Liver (tissue), 9 donors: ENCODE measurements around the gene HCN3. TPM values are rescaled to one million over a fixed set of nuclear protein-coding genes. Genes with fewer than 3 reads are reported as not detected.

ENCODE experiments used
- DNase-seq: peaks from one replicate; pipeline ENCODE4 v3.0.0-alpha.2; 2017; ENCODE audit warnings: low spot score
- H3K27ac ChIP-seq, 2 donors: one replicate each; pipeline ENCODE4 v1.7.0; 2013; ENCODE audit warnings: inconsistent platforms in 2 of 2, low read length in 2 of 2, control low read depth in 1 of 2, low read depth in 1 of 2, mild to moderate bottlenecking in 1 of 2
- H3K27me3 ChIP-seq, 4 donors: one replicate each; pipeline versions ENCODE4 v1.6.1 to v1.7.0; 2013; ENCODE audit warnings: low read length in 3 of 4, inconsistent platforms in 1 of 4, mild to moderate bottlenecking in 1 of 4, moderate library complexity in 1 of 4; ENCODE audit not compliant: control insufficient read depth in 4 of 4, insufficient read depth in 4 of 4
- H3K36me3 ChIP-seq, 4 donors: one replicate each; pipeline versions ENCODE4 v1.6.1 to v1.7.0; 2013; ENCODE audit warnings: low read length in 3 of 4, mild to moderate bottlenecking in 3 of 4, low read depth in 1 of 4, moderate library complexity in 1 of 4; ENCODE audit not compliant: control insufficient read depth in 4 of 4, insufficient read depth in 3 of 4
- H3K4me1 ChIP-seq, 4 donors: one replicate each; pipeline versions ENCODE4 v1.6.1 to v1.7.0; 2013; ENCODE audit warnings: low read length in 3 of 4, mild to moderate bottlenecking in 3 of 4, moderate library complexity in 1 of 4; ENCODE audit not compliant: control insufficient read depth in 4 of 4, insufficient read depth in 4 of 4
- H3K4me3 ChIP-seq, 3 donors: one replicate each; pipeline versions ENCODE4 v1.6.1 to v1.7.0; 2013; ENCODE audit warnings: low read length in 3 of 3, control low read depth in 1 of 3, low read depth in 1 of 3, mild to moderate bottlenecking in 1 of 3
- H3K9ac ChIP-seq, 2 donors: one replicate each; pipeline ENCODE4 v1.7.0; 2013; ENCODE audit warnings: low read length in 2 of 2, mild to moderate bottlenecking in 2 of 2, moderate library complexity in 2 of 2, control low read depth in 1 of 2, low read depth in 1 of 2
- H3K9me3 ChIP-seq, 4 donors: one replicate each; pipeline versions ENCODE4 v1.6.1 to v1.7.0; 2013; ENCODE audit warnings: low read length in 3 of 4; ENCODE audit not compliant: control insufficient read depth in 4 of 4
- EGR1 ChIP-seq, 2 donors: IDR thresholded peaks; 2 replicates each; pipeline ENCODE4 v1.6.1; 2016 to 2018; ENCODE audit warnings: antibody characterized with exemption in 2 of 2, low read depth in 2 of 2
- FOXA1 ChIP-seq: IDR thresholded peaks from 2 replicates; pipeline ENCODE4 v1.6.1; 2016; ENCODE audit warnings: antibody characterized with exemption
- GABPA ChIP-seq, 2 donors: IDR thresholded peaks in 1 of 2; conservative IDR thresholded peaks in 1 of 2; 2 replicates each; pipeline ENCODE4 v1.6.1; 2016; ENCODE audit warnings: antibody characterized with exemption in 2 of 2, mild to moderate bottlenecking in 1 of 2, moderate library complexity in 1 of 2
- HNF4A ChIP-seq, 2 donors: conservative IDR thresholded peaks; 2 replicates each; pipeline ENCODE4 v1.6.1; 2016; ENCODE audit warnings: antibody characterized with exemption in 2 of 2, mild to moderate bottlenecking in 2 of 2
- HNF4G ChIP-seq: IDR thresholded peaks from 2 replicates; pipeline ENCODE4 v1.6.1; 2016; ENCODE audit warnings: antibody characterized with exemption
- NR2F2 ChIP-seq: IDR thresholded peaks from 2 replicates; pipeline ENCODE4 v1.6.1; 2016; ENCODE audit warnings: antibody characterized with exemption
- RAD21 ChIP-seq, 2 donors: IDR thresholded peaks; 2 replicates each; pipeline ENCODE4 v1.6.1; 2016; ENCODE audit warnings: antibody characterized with exemption in 2 of 2, mild to moderate bottlenecking in 2 of 2
- REST ChIP-seq: IDR thresholded peaks from 2 replicates; pipeline ENCODE4 v1.6.1; 2016; ENCODE audit warnings: antibody characterized with exemption, mild to moderate bottlenecking
- RXRA ChIP-seq, 2 donors: IDR thresholded peaks; 2 replicates each; pipeline ENCODE4 v1.6.1; 2017 to 2018; ENCODE audit warnings: antibody characterized with exemption in 2 of 2, mild to moderate bottlenecking in 1 of 2
- SP1 ChIP-seq: IDR thresholded peaks from 2 replicates; pipeline ENCODE4 v1.6.1; 2018; ENCODE audit warnings: antibody characterized with exemption, mild to moderate bottlenecking
- TAF1 ChIP-seq: conservative IDR thresholded peaks from 2 replicates; pipeline ENCODE4 v1.6.1; 2016; ENCODE audit warnings: antibody characterized with exemption, mild to moderate bottlenecking
- YY1 ChIP-seq: IDR thresholded peaks from 2 replicates; pipeline ENCODE4 v1.6.1; 2016; ENCODE audit warnings: antibody characterized with exemption, mild to moderate bottlenecking
- WGBS: extraction: QIAGEN DNeasy Blood & Tissue Kit; methylation state at CpG from one replicate; pipeline ENCODE4 v1.1.7; 2013; 5-methylcytosine and 5-hydroxymethylcytosine counted together
- polyA plus RNA-seq, 2 donors: library from polyadenylated mRNA; stranded (reverse) in 1 of 2; unstranded in 1 of 2; fragments of 200-250 nt in 1 of 2; fragments of >200 nt in 1 of 2; fragmentation: Nextera tagmentation in 1 of 2; extraction: Ambion mirVana in 1 of 2; gene quantifications; one replicate each; pipeline versions ENCODE4 v1.2.1 to v1.2.3, GENCODE V29; 2013 to 2015
- total RNA-seq, 2 donors: library from RNA; depleted of rRNA; stranded (reverse); fragments of >200 nt; gene quantifications; one replicate each; pipeline ENCODE4 v1.2.3, GENCODE V29; 2014
- TF ChIP-seq, protein P1 (sequence below): fragments of 150-350 bp; IDR thresholded peaks from 2 replicates; pipeline ENCODE4 v1.5.1; 2017; ENCODE audit warnings: improper control_type of control experiment, low read depth, low read length; ENCODE audit not compliant: missing input control
- TF ChIP-seq, protein P2 (sequence below): IDR thresholded peaks from 2 replicates; pipeline ENCODE4 v1.6.1; 2016; ENCODE audit warnings: antibody characterized with exemption
- TF ChIP-seq, protein P3 (sequence below): IDR thresholded peaks from 2 replicates; pipeline ENCODE4 v1.6.1; 2016; ENCODE audit warnings: antibody characterized with exemption
- donor health status: healthy.
- donor health status: healthy.
- donor health status: healthy.
- donor health status: healthy.
- donor health status: healthy.

Gene HCN3
- total and polyA plus RNA-seq, 4 donors = 0.33 to 1.5 (median 0.93) TPM

DNA sequence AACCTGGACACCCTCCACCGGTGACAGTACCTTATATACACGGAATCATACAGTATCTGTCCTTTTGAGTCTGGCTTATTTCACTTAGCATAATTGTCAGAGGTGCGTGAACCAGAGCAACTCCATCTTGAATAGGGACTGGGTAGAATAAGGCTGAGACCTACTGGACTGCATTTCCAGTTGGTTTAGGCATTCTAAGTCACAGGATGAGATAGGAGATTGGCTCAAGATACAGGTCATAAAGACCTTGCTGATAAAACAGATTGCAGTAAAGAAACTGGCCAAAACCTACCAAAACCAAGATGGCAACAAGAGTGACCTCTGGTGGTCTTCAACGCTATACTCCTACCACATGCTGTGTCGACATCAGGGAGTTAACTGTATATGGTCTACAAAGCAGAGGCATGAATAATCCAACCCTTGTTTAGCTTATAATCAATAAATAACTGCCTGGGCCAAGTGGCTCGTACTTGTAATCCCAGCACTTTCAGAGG, 30.0 kb downstream of the HCN3 start:
- no peak for DNase-seq
- H3K9me3 ChIP-seq = no peaks in the 10 kb centered on the region
- H3K27me3 ChIP-seq = no peaks in the 10 kb centered on the region
- no peak overlapping the region for H3K4me3 ChIP-seq
- 57% methylated on average over 6 of the region's 6 CpGs for WGBS
- TF ChIP-seq REST (no peak), YY1 (no peak), HNF4A (conservative IDR thresholded peaks at IDR 0.05) (no peak), HNF4G (no peak), RAD21 (IDR thresholded peaks at IDR 0.05) (peak; percentile 63 to 67)
- TF ChIP-seq, protein P1, sequence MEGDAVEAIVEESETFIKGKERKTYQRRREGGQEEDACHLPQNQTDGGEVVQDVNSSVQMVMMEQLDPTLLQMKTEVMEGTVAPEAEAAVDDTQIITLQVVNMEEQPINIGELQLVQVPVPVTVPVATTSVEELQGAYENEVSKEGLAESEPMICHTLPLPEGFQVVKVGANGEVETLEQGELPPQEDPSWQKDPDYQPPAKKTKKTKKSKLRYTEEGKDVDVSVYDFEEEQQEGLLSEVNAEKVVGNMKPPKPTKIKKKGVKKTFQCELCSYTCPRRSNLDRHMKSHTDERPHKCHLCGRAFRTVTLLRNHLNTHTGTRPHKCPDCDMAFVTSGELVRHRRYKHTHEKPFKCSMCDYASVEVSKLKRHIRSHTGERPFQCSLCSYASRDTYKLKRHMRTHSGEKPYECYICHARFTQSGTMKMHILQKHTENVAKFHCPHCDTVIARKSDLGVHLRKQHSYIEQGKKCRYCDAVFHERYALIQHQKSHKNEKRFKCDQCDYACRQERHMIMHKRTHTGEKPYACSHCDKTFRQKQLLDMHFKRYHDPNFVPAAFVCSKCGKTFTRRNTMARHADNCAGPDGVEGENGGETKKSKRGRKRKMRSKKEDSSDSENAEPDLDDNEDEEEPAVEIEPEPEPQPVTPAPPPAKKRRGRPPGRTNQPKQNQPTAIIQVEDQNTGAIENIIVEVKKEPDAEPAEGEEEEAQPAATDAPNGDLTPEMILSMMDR = peak; percentile 40
- peaks cover 7 to 47% (median 30%) of the 10 kb centered on the region in 4 donors for H3K4me1 ChIP-seq
- H3K9ac ChIP-seq = no peak overlapping the region
- peak overlapping the region; percentile 86 to 89 for H3K27ac ChIP-seq
- peaks cover 0 to 5% (median 4%) of the 10 kb centered on the region in 4 donors for H3K36me3 ChIP-seq

DNA sequence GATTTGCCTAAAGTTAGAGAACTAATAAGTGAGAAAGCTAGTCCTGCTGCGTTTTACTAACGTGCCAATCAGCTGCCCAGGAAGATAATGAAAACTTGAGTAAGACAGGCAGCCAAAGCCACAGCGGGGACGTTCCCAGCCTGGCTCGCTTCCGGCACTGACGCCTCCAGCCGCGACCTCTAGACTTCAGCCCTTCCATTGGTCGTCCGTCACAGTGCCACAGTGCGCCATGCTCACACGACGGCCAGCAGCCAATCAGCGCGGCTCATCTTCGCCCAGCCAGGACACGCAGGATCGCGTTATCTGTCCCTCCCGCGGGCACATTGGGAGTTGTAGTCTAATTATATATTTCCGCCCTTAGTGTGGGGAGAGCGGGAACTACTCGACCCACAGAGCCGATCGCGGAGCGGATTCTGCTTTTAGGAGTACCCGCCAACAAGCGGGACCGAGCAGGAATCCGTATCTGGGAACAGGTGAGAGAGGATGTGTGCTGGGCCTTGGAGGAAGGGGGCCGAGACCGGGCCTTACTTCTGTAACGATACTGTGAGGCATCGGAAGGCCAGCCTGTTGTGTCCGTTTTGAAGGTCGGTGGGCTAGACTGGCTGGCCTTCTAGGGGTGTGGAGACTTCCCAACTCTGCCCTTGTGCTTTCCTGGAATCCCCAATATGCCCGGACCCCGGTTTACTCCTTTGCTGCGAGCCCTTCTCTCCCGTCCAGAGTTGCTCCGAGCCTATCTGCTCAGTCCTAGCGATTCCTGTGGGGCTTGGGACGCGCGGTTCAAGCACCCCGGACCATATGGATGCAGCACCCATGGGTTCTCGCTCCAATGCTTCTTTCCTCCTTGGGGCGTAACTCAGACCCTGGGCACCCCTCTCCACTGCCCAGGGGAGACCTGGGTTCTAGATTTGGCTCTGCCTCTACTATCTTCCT, 31.5 kb downstream of the HCN3 start, which contains the start of gene FDPS:
TSS of gene FDPS (plus strand) at position 374 of the 930 bp plus-strand sequence. CDS start 924 bp downstream, outside the sequence.
- peaks cover 0 to 11% (median 7%) of the 10 kb centered on the region in 4 donors for H3K36me3 ChIP-seq
- under 1% methylated on average over 51 of the region's 51 CpGs for WGBS
- H3K27me3 ChIP-seq = no peaks in the 10 kb centered on the region
- peaks cover 7 to 47% (median 30%) of the 10 kb centered on the region in 4 donors for H3K4me1 ChIP-seq
- H3K9me3 ChIP-seq = no peaks in the 10 kb centered on the region
- peak within 1 kb of the TSS; percentile 87 to 99 for H3K9ac ChIP-seq
- H3K4me3 ChIP-seq = peak within 1 kb of the TSS; percentile 66 to 94 (median 71)
- H3K27ac ChIP-seq = peak within 1 kb of the TSS; percentile 86 to 89
- DNase-seq = peak; percentile 96
- TF ChIP-seq YY1 (peak; percentile 94), SP1 (peak; percentile 96), HNF4A (conservative IDR thresholded peaks at IDR 0.05) (peak; percentile 87), GABPA (IDR thresholded peaks at IDR 0.05 in 1 of 2, conservative IDR thresholded peaks at IDR 0.05 in 1 of 2) (peak in 1 of 2 donors; percentile 81), HNF4G (peak; percentile 73), FOXA1 (peak; percentile 8), REST (peak; percentile 90), EGR1 (IDR thresholded peaks at IDR 0.05; ENCODE audit: low read depth in 2 of 2) (peak in 1 of 2 donors; percentile 37), NR2F2 (peak; percentile 86), RXRA (IDR thresholded peaks at IDR 0.05) (peak; percentile 65 to 70), TAF1 (peak; percentile 87)
- TF ChIP-seq, protein P1 = peak; percentile 26
- TF ChIP-seq, protein P2, sequence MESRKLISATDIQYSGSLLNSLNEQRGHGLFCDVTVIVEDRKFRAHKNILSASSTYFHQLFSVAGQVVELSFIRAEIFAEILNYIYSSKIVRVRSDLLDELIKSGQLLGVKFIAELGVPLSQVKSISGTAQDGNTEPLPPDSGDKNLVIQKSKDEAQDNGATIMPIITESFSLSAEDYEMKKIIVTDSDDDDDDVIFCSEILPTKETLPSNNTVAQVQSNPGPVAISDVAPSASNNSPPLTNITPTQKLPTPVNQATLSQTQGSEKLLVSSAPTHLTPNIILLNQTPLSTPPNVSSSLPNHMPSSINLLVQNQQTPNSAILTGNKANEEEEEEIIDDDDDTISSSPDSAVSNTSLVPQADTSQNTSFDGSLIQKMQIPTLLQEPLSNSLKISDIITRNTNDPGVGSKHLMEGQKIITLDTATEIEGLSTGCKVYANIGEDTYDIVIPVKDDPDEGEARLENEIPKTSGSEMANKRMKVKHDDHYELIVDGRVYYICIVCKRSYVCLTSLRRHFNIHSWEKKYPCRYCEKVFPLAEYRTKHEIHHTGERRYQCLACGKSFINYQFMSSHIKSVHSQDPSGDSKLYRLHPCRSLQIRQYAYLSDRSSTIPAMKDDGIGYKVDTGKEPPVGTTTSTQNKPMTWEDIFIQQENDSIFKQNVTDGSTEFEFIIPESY = peak; percentile 98
- TF ChIP-seq, protein P3, sequence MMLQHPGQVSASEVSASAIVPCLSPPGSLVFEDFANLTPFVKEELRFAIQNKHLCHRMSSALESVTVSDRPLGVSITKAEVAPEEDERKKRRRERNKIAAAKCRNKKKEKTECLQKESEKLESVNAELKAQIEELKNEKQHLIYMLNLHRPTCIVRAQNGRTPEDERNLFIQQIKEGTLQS = peak; percentile 40
